ENCODE results near the gene UBE2E1. TPM values are rescaled to one million over a fixed set of nuclear protein-coding genes. Genes with fewer than 3 reads are reported as not detected.
A peak's percentile ranks its signal among the peaks of the same experiment; 100 is the strongest.

The UBE2E1 gene
- total and polyA plus RNA-seq, 8 donors = 89.1 to 214 (median 186) TPM

DNA sequence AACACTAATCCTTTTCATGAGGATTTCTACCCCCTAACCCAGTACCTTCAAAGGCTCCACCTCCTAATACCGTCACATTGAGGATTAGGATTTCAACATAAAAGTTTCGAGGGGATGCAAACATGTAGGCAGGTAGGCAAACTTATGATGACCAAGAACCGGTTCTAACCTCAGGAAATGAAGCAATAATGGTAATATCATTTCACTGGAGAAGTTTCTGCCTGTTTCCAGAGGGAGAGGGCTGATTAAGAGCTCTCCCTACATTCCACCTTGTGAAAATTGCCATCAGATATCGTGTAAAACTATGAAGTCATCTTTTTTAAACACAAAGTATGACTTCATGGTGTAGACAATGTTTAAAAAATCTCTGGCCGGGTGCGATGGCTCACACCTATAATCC, 79.5 kb downstream of the UBE2E1 start:
- H3K9me3 ChIP-seq = no peaks in the 10 kb centered on the region
- H3K27ac ChIP-seq = peak overlapping the region in 1 of 2 donors; percentile 45
- intact Hi-C loops (cut with DNase I) = no loop called here
- ATAC-seq = peak; percentile 19
- peaks cover 0 to 35% of the 10 kb centered on the region in 2 donors for H3K4me1 ChIP-seq
- peaks cover 0 to 20% of the 10 kb centered on the region in 2 donors for H3K36me3 ChIP-seq
- DNase-seq = no peak
- H3K27me3 ChIP-seq = no peaks in the 10 kb centered on the region
- H3K4me3 ChIP-seq = no peak overlapping the region
- TF ChIP-seq, protein P1, sequence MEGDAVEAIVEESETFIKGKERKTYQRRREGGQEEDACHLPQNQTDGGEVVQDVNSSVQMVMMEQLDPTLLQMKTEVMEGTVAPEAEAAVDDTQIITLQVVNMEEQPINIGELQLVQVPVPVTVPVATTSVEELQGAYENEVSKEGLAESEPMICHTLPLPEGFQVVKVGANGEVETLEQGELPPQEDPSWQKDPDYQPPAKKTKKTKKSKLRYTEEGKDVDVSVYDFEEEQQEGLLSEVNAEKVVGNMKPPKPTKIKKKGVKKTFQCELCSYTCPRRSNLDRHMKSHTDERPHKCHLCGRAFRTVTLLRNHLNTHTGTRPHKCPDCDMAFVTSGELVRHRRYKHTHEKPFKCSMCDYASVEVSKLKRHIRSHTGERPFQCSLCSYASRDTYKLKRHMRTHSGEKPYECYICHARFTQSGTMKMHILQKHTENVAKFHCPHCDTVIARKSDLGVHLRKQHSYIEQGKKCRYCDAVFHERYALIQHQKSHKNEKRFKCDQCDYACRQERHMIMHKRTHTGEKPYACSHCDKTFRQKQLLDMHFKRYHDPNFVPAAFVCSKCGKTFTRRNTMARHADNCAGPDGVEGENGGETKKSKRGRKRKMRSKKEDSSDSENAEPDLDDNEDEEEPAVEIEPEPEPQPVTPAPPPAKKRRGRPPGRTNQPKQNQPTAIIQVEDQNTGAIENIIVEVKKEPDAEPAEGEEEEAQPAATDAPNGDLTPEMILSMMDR (IDR thresholded peaks at IDR 0.05) = no peak

DNA sequence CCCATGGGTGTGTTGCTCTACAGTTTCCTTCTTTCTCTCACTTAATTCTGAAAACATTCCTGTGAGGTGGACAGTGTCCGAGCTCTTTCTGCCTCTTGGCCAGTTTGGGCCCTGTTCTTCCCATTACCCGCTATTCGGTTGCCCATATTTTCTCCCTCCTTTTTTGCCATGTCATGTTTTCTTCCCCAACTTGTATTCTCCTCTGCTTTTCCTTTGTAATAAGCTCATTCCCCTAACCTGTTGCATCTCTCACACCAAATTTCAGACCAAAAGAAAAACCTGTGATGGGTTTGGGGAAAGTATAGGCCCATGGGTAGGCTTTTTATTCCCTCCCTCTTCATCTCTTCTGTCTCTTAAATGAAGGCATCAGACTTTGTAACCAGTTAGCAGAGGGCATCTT, 80.6 kb downstream of the UBE2E1 start:
- no peaks in the 10 kb centered on the region for H3K9me3 ChIP-seq
- intact Hi-C loops (cut with DNase I) = no loop called here
- ATAC-seq = no peak

DNA sequence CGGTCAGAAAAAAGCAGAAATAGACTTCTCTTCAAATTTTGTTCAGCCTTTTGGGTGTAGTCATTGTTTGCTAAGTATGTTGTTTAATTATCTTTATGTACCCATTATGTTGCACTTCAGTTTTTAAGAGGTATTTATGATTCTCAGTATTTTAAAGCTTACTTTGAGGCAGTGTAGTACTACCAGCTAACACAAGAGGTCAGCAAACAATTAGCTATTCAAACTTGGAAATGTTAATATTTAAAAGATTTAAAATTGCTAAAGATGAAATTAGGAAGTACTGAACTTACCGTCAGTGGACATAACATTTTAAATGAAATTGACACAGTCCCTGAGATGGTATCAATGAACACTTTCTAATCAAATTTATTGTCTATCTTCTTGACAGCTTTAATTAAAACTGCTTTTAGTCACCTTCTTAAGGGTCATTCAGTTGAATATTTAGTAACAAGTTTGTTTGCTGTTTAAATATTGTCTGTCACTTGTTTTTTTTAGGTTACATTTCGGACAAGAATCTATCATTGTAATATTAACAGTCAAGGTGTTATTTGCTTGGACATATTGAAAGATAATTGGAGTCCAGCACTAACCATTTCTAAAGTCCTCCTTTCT, 83.0 kb downstream of the UBE2E1 start:
- Histone ChIP-seq H3K27me3 (no peaks in the 10 kb centered on the region), H3K36me3 (peaks cover 0 to 12% of the 10 kb centered on the region in 2 donors), H3K4me1 (peaks cover 0 to 29% of the 10 kb centered on the region in 2 donors), H3K4me3 (no peak overlapping the region), H3K9me3 (no peaks in the 10 kb centered on the region), H3K27ac (peak overlapping the region in 1 of 2 donors; percentile 31)
- intact Hi-C loops (cut with DNase I) = no loop called here
- TF ChIP-seq, protein P1 (IDR thresholded peaks at IDR 0.05) = peak; percentile 71 to 86
- ATAC-seq (peak; percentile 77), DNase-seq (peak in 1 of 4 donors; percentile 51)

More for the DNA sequence above, 80.6 kb downstream of the UBE2E1 start:
- TF ChIP-seq, protein P1 (IDR thresholded peaks at IDR 0.05) = no peak
- Histone ChIP-seq H3K4me1 (peaks cover 0 to 26% of the 10 kb centered on the region in 2 donors), H3K4me3 (no peak overlapping the region), H3K36me3 (peaks cover 0 to 26% of the 10 kb centered on the region in 2 donors), H3K27ac (no peak overlapping the region), H3K27me3 (no peaks in the 10 kb centered on the region)
- DNase-seq = no peak

DNA sequence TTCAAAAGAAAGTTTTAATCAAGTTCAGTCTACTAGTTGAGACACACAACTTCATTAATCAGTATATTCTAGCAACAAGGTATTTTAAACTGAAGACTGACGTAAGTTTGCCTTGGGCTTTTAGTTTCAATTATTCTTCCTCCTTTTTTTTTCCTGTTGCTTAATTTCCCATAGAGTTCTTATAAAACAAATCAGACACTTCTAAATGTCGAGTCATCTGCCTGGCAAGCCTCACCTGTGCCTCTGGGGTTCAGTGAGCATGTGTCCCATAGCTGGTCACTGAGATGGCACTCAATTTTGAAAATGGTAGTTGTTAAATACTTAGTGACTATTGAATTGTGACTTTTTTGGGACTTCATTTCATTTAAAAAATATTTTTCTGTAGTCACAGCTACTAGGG, 83.6 kb downstream of the UBE2E1 start:
- Histone ChIP-seq H3K4me3 (no peak overlapping the region), H3K27me3 (no peaks in the 10 kb centered on the region), H3K36me3 (peaks cover 0 to 12% of the 10 kb centered on the region in 2 donors), H3K9me3 (no peaks in the 10 kb centered on the region), H3K27ac (peak overlapping the region in 1 of 2 donors; percentile 31), H3K4me1 (peaks cover 0 to 29% of the 10 kb centered on the region in 2 donors)
- DNase-seq (no peak), ATAC-seq (no peak)
- intact Hi-C loops (cut with DNase I) = no loop called here
- TF ChIP-seq, protein P1 (IDR thresholded peaks at IDR 0.05) = no peak

DNA sequence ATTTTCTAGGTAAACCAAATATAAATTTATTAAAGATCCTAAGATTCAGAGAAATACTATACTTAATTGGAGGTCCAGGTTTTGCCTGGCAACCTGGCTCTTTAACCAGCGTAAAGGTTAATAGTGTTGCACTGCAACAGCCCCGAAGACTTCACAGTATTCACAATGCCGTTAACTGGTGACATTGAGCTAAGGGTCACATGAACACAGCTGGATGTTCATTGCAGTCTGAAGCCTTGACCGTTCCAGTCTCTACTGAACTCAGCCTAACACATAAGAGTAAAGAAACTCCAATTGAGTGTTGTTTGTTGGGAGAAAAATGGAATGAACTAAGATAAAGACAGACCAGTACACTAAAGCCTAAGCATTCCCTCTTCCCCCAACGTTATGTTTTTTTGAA, 84.2 kb downstream of the UBE2E1 start:
- H3K27ac ChIP-seq = no peak overlapping the region
- H3K4me3 ChIP-seq = no peak overlapping the region
- TF ChIP-seq, protein P1 (IDR thresholded peaks at IDR 0.05) = no peak
- ATAC-seq (no peak), DNase-seq (no peak)
- no peaks in the 10 kb centered on the region for H3K9me3 ChIP-seq
- H3K36me3 ChIP-seq = peaks cover 0 to 12% of the 10 kb centered on the region in 2 donors
- H3K27me3 ChIP-seq = no peaks in the 10 kb centered on the region
- peaks cover 0 to 25% of the 10 kb centered on the region in 2 donors for H3K4me1 ChIP-seq
- intact Hi-C loops (cut with DNase I) = no loop called here

Data from left lung (tissue), 10 donors.